ENCODE results near the gene FKBP1B. TPM values are rescaled to one million over a fixed set of nuclear protein-coding genes. Genes with fewer than 3 reads are reported as not detected.
"Not testable (repeated sequence)": the region's sequence is repeated elsewhere in the genome, so short reads cannot be mapped to it uniquely, and the experiment has no call there.

The FKBP1B gene
- total RNA-seq, 1 experiment from 2014 or later, result 11.8 TPM

GRCh38 chr2:24107336-24107735 lies 57.8 kb downstream of the FKBP1B start:
- intact Hi-C loops (cut with micrococcal nuclease), result no loop called here
- Histone ChIP-seq H3K27ac (ENCODE audit: low read depth, low read length) (no peak overlapping the region), H3K4me3 (replicated peaks in 1 of 2; ENCODE audit: low read depth in 1 of 2, low read length in 2 of 2) (no peak overlapping the region), H4K20me1 (ENCODE audit: insufficient read depth) (no peaks in the 10 kb centered on the region), H3K4me2 (ENCODE audit: low read length) (no peak overlapping the region), H3K9me3 (ENCODE audit: control insufficient read depth in 1 of 2, insufficient read depth in 1 of 2, low read depth in 1 of 2, low read length in 2 of 2) (no peaks in the 10 kb centered on the region), H2AFZ (ENCODE audit: low read depth, low read length, poor library complexity, severe bottlenecking) (no peak overlapping the region), H3K79me2 (ENCODE audit: insufficient read depth, low read length) (no peaks in the 10 kb centered on the region), H3K4me1 (ENCODE audit: control insufficient read depth in 1 of 2, insufficient read depth in 2 of 2, low read length in 2 of 2) (peaks cover 4 to 22% of the 10 kb centered on the region in 2 experiments; a peak in 3 of 4 replicates), H3K9me2 (ENCODE audit: insufficient read depth) (no peaks in the 10 kb centered on the region), H3K36me3 (ENCODE audit: control insufficient read depth in 1 of 2, insufficient read depth in 2 of 2, low read length in 2 of 2) (no peaks in the 10 kb centered on the region), H3K9ac (ENCODE audit: low read length) (no peak overlapping the region), H3K27me3 (ENCODE audit: insufficient read depth, low read length) (no peaks in the 10 kb centered on the region)
- no TSS peak for BruUV-seq (replicated peaks)
- POLR2A ChIA-PET, result no interaction called here
- no peak for ATAC-seq
- TF ChIP-seq, protein P1, sequence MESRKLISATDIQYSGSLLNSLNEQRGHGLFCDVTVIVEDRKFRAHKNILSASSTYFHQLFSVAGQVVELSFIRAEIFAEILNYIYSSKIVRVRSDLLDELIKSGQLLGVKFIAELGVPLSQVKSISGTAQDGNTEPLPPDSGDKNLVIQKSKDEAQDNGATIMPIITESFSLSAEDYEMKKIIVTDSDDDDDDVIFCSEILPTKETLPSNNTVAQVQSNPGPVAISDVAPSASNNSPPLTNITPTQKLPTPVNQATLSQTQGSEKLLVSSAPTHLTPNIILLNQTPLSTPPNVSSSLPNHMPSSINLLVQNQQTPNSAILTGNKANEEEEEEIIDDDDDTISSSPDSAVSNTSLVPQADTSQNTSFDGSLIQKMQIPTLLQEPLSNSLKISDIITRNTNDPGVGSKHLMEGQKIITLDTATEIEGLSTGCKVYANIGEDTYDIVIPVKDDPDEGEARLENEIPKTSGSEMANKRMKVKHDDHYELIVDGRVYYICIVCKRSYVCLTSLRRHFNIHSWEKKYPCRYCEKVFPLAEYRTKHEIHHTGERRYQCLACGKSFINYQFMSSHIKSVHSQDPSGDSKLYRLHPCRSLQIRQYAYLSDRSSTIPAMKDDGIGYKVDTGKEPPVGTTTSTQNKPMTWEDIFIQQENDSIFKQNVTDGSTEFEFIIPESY (IDR thresholded peaks at IDR 0.05; ENCODE audit: extremely low read depth, insufficient replicate concordance, low read length), result no peak
- TF ChIP-seq EZH2phosphoT487 (IDR thresholded peaks at IDR 0.05; ENCODE audit: borderline replicate concordance) (no peak), POLR2A (IDR thresholded peaks at IDR 0.05; ENCODE audit: borderline replicate concordance, extremely low read depth, insufficient read depth, insufficient read length) (no peak), ATF3 (IDR thresholded peaks at IDR 0.05) (no peak), REST (IDR thresholded peaks at IDR 0.05; ENCODE audit: low read depth) (no peak), CEBPB (IDR thresholded peaks at IDR 0.05; ENCODE audit: low read depth) (no peak), TCF7L2 (IDR thresholded peaks at IDR 0.05; ENCODE audit: borderline replicate concordance, extremely low read depth, insufficient read depth, insufficient read length) (no peak), JUND (IDR thresholded peaks at IDR 0.05) (no peak), SIN3A (IDR thresholded peaks at IDR 0.05; ENCODE audit: low read depth) (no peak), POLR2AphosphoS5 (IDR thresholded peaks at IDR 0.05; ENCODE audit: low read depth, low read length) (no peak), RAD21 (IDR thresholded peaks at IDR 0.05; ENCODE audit: low read depth) (no peak), CBX3 (IDR thresholded peaks at IDR 0.05; ENCODE audit: low read depth) (no peak), ELF1 (IDR thresholded peaks at IDR 0.05; ENCODE audit: borderline replicate concordance, low read depth) (no peak), ZFX (IDR thresholded peaks at IDR 0.05) (no peak), YY1 (IDR thresholded peaks at IDR 0.05; ENCODE audit: extremely low read depth, insufficient replicate concordance, low read depth, low read length) (no peak), SP1 (IDR thresholded peaks at IDR 0.05; ENCODE audit: low read depth) (no peak), SRF (IDR thresholded peaks at IDR 0.05; ENCODE audit: low read depth) (no peak)
- DNase-seq (ENCODE audit: low read depth, low spot score), result no peak
- CTCF ChIA-PET, result no interaction called here
- RAD21 ChIA-PET (ENCODE audit: low non-redundant PET in 1 of 2, low total read pairs in 2 of 2, uncharacterized antibody in 2 of 2, unreplicated experiment in 2 of 2), result no interaction called here

GRCh38 chr2:24109431-24109830 lies 59.9 kb downstream of the FKBP1B start:
- POLR2A ChIA-PET; H3K79me2 ChIP-seq (ENCODE audit: insufficient read depth, low read length); BruUV-seq (replicated peaks); DNase-seq (ENCODE audit: low read depth, low spot score); H3K9ac ChIP-seq (ENCODE audit: low read length); H4K20me1 ChIP-seq (ENCODE audit: insufficient read depth); H3K27ac ChIP-seq (ENCODE audit: low read depth, low read length); H3K36me3 ChIP-seq (ENCODE audit: control insufficient read depth in 1 of 2, insufficient read depth in 2 of 2, low read length in 2 of 2); H3K4me3 ChIP-seq (replicated peaks in 1 of 2; ENCODE audit: low read depth in 1 of 2, low read length in 2 of 2); H2AFZ ChIP-seq (ENCODE audit: low read depth, low read length, poor library complexity, severe bottlenecking); RAD21 ChIA-PET (ENCODE audit: low non-redundant PET in 1 of 2, low total read pairs in 2 of 2, uncharacterized antibody in 2 of 2, unreplicated experiment in 2 of 2); intact Hi-C loops (cut with micrococcal nuclease); H3K9me2 ChIP-seq (ENCODE audit: insufficient read depth); H3K9me3 ChIP-seq (ENCODE audit: control insufficient read depth in 1 of 2, insufficient read depth in 1 of 2, low read depth in 1 of 2, low read length in 2 of 2); H3K27me3 ChIP-seq (ENCODE audit: insufficient read depth, low read length); H3K4me2 ChIP-seq (ENCODE audit: low read length); ATAC-seq: not testable (repeated sequence)
- CTCF ChIA-PET, result interaction anchor here (1.5 kb wide), 1 partner anchor 25 kb away, joined by 5 read pairs; the partner anchor contains the start of gene TP53I3
- peaks cover 4 to 22% of the 10 kb centered on the region in 2 experiments; a peak in 3 of 4 replicates for H3K4me1 ChIP-seq (ENCODE audit: control insufficient read depth in 1 of 2, insufficient read depth in 2 of 2, low read length in 2 of 2)
